Right lobe of liver (tissue), 6 donors: ENCODE measurements around the gene RNF44. TPM values are rescaled to one million over a fixed set of nuclear protein-coding genes. Genes with fewer than 3 reads are reported as not detected.

Source experiments
- ATAC-seq, 4 donors: fragments of 200-7000 bp; cut with Tn5 transposase; one replicate each; pipeline ENCODE4 v1.9.1; 2020; ENCODE audit warnings: mild to moderate bottlenecking in 4 of 4, moderate library complexity in 4 of 4
- DNase-seq, 3 donors: peaks; one replicate each; pipeline ENCODE4 v3.0.0-alpha.2; 2020
- H3K27ac ChIP-seq, 3 donors: fragments of 200-600 bp; one replicate each; pipeline ENCODE4 v1.8.0; 2022
- H3K27me3 ChIP-seq, 2 donors: fragments of 200-600 bp; one replicate each; pipeline ENCODE4 v1.8.0; 2022
- H3K36me3 ChIP-seq, 4 donors: fragments of 200-600 bp; sonication (generic) in 1 of 4; one replicate each; pipeline versions ENCODE4 v1.5.1 to v1.8.0; 2017 to 2022; ENCODE audit warnings: control low read depth in 1 of 4
- H3K4me1 ChIP-seq, 4 donors: fragments of 200-600 bp; sonication (generic) in 1 of 4; one replicate each; pipeline versions ENCODE4 v1.5.1 to v1.8.0; 2017 to 2022; ENCODE audit warnings: control low read depth in 1 of 4
- H3K4me3 ChIP-seq, 3 donors: fragments of 200-600 bp; one replicate each; pipeline ENCODE4 v1.8.0; 2022
- H3K9me3 ChIP-seq, 4 donors: fragments of 200-600 bp; sonication (generic) in 1 of 4; one replicate each; pipeline versions ENCODE4 v1.5.1 to v1.8.0; 2017 to 2022; ENCODE audit warnings: control low read depth in 1 of 4
- POLR2A ChIP-seq: fragments of 450-650 bp; IDR thresholded peaks from one replicate; pipeline ENCODE4 v1.6.1; 2017; ENCODE audit warnings: antibody characterized with exemption, mild to moderate bottlenecking
- WGBS: methylation state at CpG from one replicate; pipeline ENCODE4 v1.1.6; 2018; ENCODE audit warnings: low coverage, low lambda C conversion rate; ENCODE audit not compliant: insufficient coverage; ENCODE audit errors: missing lambda C conversion rate; 5-methylcytosine and 5-hydroxymethylcytosine counted together
- intact Hi-C, 2 donors: fragments of 100-400 bp; cut with DNase I; formaldehyde crosslinking; loops; one replicate each; pipeline versions ENCODE4 v1.11.2 to v1.14.1; 2022
- total RNA-seq, 6 experiments: library from RNA; depleted of rRNA in 2 of 6; stranded (reverse); fragments of >200 nt in 2 of 6; fragmentation: NEBNext Ultra II Directional in 3 of 6; extraction: Animal tissue kit (Norgen Biotek cat#: 25700) in 3 of 6; gene quantifications; one replicate each; pipeline versions ENCODE4 v1.1.0 to v1.2.4, GENCODE V29; 2016 to 2023
- TF ChIP-seq, protein P1 (sequence below), 4 donors: fragments of 200-600 bp in 3 of 4; fragments of 450-650 bp in 1 of 4; IDR thresholded peaks; one replicate each; pipeline versions ENCODE4 v1.5.1 to v1.8.0; 2016 to 2022; ENCODE audit warnings: antibody characterized with exemption in 4 of 4, mild to moderate bottlenecking in 2 of 4
- donor health status: DM: no; HTN: yes; CAD: no.
- donor health status: DM: no; HTN: no; CAD: no.
- donor health status: DM: no; HTN: no; CAD: no.
- donor health status: DM: no; HTN: yes; CAD: no.
- donor health status: DM: no; HTN: yes; CAD: no.

RNF44 gene
- total RNA-seq, 6 experiments from 2014 or later: 5.1 to 16.3 (median 12.7) TPM

- no peaks in the 10 kb centered on the region for H3K36me3 ChIP-seq
- TF ChIP-seq, protein P1, sequence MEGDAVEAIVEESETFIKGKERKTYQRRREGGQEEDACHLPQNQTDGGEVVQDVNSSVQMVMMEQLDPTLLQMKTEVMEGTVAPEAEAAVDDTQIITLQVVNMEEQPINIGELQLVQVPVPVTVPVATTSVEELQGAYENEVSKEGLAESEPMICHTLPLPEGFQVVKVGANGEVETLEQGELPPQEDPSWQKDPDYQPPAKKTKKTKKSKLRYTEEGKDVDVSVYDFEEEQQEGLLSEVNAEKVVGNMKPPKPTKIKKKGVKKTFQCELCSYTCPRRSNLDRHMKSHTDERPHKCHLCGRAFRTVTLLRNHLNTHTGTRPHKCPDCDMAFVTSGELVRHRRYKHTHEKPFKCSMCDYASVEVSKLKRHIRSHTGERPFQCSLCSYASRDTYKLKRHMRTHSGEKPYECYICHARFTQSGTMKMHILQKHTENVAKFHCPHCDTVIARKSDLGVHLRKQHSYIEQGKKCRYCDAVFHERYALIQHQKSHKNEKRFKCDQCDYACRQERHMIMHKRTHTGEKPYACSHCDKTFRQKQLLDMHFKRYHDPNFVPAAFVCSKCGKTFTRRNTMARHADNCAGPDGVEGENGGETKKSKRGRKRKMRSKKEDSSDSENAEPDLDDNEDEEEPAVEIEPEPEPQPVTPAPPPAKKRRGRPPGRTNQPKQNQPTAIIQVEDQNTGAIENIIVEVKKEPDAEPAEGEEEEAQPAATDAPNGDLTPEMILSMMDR (IDR thresholded peaks at IDR 0.05): no peak
- TF ChIP-seq POLR2A: no peak
- no peaks in the 10 kb centered on the region for H3K9me3 ChIP-seq
- H3K4me1 ChIP-seq: no peaks in the 10 kb centered on the region
- no peaks in the 10 kb centered on the region for H3K27me3 ChIP-seq
- 79% methylated on average over 7 of the region's 7 CpGs for WGBS
- no peak overlapping the region for H3K4me3 ChIP-seq
- no peak for DNase-seq
- ATAC-seq: no peak
- intact Hi-C loops: no loop called here
- H3K27ac ChIP-seq: no peak overlapping the region
These were observed 20.0 kb downstream of the RNF44 start for GRCh38 chr5:176517053-176517661.

DNA sequence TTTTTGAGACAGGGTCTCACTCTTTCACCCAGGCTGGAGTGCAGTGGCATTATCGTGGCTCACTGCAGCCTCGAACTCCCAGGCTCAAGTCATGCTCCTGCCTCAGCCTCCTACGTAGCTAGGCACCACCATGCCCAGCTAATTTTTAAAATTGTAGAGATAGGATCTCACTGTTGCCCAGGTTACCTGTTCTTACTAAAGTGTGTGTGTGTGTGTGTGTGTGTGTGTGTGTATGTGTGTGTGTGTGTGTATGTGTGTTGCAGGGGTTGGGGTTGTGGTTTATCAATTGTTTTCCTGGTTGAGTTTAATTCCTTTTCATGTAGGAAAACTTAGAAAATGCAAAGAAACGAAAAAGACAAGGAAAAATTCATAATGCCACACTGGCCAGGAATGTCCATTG, 21.8 kb downstream of the RNF44 start:
- H3K27me3 ChIP-seq: no peaks in the 10 kb centered on the region
- no peaks in the 10 kb centered on the region for H3K9me3 ChIP-seq
- H3K4me1 ChIP-seq: no peaks in the 10 kb centered on the region
- ATAC-seq (no peak), DNase-seq (no peak)
- TF ChIP-seq POLR2A: no peak
- TF ChIP-seq, protein P1 (IDR thresholded peaks at IDR 0.05): no peak
- H3K4me3 ChIP-seq: no peak overlapping the region
- intact Hi-C loops: no loop called here
- H3K36me3 ChIP-seq: no peaks in the 10 kb centered on the region
- 74% methylated on average over 4 of the region's 4 CpGs for WGBS
- H3K27ac ChIP-seq: no peak overlapping the region

DNA sequence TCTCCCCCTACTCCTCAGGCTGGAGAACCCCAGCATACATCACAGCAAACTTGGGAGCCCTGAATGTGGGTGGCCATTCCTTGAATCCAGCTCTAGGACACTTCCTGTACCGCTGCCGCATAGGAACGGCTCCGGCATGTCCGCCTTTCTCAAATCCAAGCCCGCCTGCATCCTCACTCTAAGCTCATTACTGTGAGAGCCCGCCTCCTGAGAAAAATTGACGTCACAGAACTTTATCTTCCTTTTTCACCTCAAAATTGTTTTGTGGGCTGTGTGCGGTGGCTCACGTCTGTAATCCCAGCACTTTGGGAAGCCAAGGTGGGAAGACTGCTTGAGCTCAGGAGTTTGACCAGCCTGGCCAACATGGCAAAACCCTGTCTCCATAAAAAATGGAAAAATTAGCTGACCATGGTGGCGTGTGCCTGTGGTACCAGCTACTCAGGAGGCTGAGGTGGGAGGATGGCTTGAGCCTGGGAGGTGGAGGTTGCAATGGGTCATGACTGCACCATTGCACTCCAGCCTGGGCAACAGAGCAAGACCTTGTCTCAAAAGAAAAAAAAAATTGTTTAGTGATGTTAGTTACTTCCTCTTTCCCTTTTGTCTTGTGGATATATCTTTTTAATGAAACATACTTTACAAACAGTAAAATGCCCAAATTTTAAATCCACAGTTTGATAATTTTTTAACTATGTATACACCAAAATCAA, 22.8 kb downstream of the RNF44 start:
- H3K4me3 ChIP-seq: no peak overlapping the region
- H3K9me3 ChIP-seq: no peaks in the 10 kb centered on the region
- 70% methylated on average over 10 of the region's 11 CpGs for WGBS
- DNase-seq (no peak), ATAC-seq (no peak)
- TF ChIP-seq, protein P1 (IDR thresholded peaks at IDR 0.05): no peak
- no peak for TF ChIP-seq POLR2A
- intact Hi-C loops: no loop called here
- H3K36me3 ChIP-seq: no peaks in the 10 kb centered on the region
- H3K4me1 ChIP-seq: no peaks in the 10 kb centered on the region
- no peaks in the 10 kb centered on the region for H3K27me3 ChIP-seq
- no peak overlapping the region for H3K27ac ChIP-seq

- Histone ChIP-seq H3K27ac (no peak overlapping the region), H3K27me3 (no peaks in the 10 kb centered on the region), H3K9me3 (no peaks in the 10 kb centered on the region), H3K4me3 (no peak overlapping the region), H3K4me1 (no peaks in the 10 kb centered on the region), H3K36me3 (peaks cover 0 to 6% (median under 1%) of the 10 kb centered on the region in 4 donors)
- ATAC-seq (no peak), DNase-seq (no peak)
- intact Hi-C loops: no loop called here
- WGBS: 74% methylated on average over 12 of the region's 12 CpGs
- TF ChIP-seq, protein P1 (IDR thresholded peaks at IDR 0.05): no peak
- TF ChIP-seq POLR2A: no peak
These were observed 23.4 kb downstream of the RNF44 start for GRCh38 chr5:176513788-176514187.
